GM06990 (cell line): ENCODE measurements around the gene FNDC7.
"Not testable (repeated sequence)": the region's sequence is repeated elsewhere in the genome, so short reads cannot be mapped to it uniquely, and the experiment has no call there.

Experiments used
- DNase-seq: peaks from one replicate; pipeline ENCODE4 v3.0.0-alpha.2; 2011; ENCODE audit not compliant: insufficient read length; ENCODE audit errors: extremely low read depth
- H3K27me3 ChIP-seq: replicated peaks from 2 replicates; pipeline ENCODE4 v1.6.0; 2011; ENCODE audit warnings: low read length; ENCODE audit not compliant: control insufficient read depth, insufficient read depth
- H3K36me3 ChIP-seq: 2 replicates; pipeline ENCODE4 v1.5.1; 2011; ENCODE audit warnings: low read length; ENCODE audit not compliant: control insufficient read depth, insufficient read depth
- H3K4me3 ChIP-seq: replicated peaks from 2 replicates; pipeline ENCODE4 v1.5.1; 2011; ENCODE audit warnings: low read depth, mild to moderate bottlenecking, control low read depth, low read length
- TF ChIP-seq, protein P1 (sequence below): IDR thresholded peaks from 2 replicates; pipeline ENCODE4 v1.5.1; 2011; ENCODE audit warnings: low read length, control low read depth, mild to moderate bottlenecking, inconsistent platforms; ENCODE audit not compliant: insufficient read depth, poor library complexity, severe bottlenecking

Gene FNDC7

DNA sequence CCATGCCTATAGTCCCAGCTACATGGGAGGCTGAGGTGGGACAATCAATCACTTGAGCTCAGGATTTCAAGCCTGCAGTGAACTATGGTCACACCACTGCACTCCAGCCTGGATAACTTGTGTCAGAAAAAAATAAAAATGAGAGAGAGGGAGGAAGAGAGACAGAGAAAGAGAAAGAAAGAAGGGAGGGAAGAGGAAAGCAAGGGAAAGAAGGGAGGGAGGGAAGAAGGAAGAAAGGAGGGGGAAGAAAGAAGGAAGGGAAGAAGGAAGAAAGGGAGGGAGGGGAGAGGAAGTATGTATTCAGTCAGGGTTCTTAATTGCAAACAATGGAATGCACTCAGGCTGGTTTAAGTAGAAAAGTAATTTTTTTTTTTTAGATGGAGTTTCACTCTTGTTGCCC lies 43.9 kb upstream of the FNDC7 start:
- TF ChIP-seq, protein P1, sequence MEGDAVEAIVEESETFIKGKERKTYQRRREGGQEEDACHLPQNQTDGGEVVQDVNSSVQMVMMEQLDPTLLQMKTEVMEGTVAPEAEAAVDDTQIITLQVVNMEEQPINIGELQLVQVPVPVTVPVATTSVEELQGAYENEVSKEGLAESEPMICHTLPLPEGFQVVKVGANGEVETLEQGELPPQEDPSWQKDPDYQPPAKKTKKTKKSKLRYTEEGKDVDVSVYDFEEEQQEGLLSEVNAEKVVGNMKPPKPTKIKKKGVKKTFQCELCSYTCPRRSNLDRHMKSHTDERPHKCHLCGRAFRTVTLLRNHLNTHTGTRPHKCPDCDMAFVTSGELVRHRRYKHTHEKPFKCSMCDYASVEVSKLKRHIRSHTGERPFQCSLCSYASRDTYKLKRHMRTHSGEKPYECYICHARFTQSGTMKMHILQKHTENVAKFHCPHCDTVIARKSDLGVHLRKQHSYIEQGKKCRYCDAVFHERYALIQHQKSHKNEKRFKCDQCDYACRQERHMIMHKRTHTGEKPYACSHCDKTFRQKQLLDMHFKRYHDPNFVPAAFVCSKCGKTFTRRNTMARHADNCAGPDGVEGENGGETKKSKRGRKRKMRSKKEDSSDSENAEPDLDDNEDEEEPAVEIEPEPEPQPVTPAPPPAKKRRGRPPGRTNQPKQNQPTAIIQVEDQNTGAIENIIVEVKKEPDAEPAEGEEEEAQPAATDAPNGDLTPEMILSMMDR = no peak
- no peaks in the 10 kb centered on the region for H3K36me3 ChIP-seq
- no peaks in the 10 kb centered on the region for H3K27me3 ChIP-seq
- H3K4me3 ChIP-seq = no peak overlapping the region
- DNase-seq = no peak

GRCh38 chr1:108669679-108670078 lies 43.0 kb upstream of the FNDC7 start:
- no peaks in the 10 kb centered on the region for H3K27me3 ChIP-seq
- TF ChIP-seq, protein P1 = no peak
- no peak overlapping the region for H3K4me3 ChIP-seq
- H3K36me3 ChIP-seq = no peaks in the 10 kb centered on the region
- no peak for DNase-seq

GRCh38 chr1:108670131-108670773 lies 42.5 kb upstream of the FNDC7 start:
- H3K36me3 ChIP-seq = no peaks in the 10 kb centered on the region
- H3K4me3 ChIP-seq = no peak overlapping the region
- no peak for DNase-seq
- TF ChIP-seq, protein P1 = no peak
- H3K27me3 ChIP-seq = no peaks in the 10 kb centered on the region

DNA sequence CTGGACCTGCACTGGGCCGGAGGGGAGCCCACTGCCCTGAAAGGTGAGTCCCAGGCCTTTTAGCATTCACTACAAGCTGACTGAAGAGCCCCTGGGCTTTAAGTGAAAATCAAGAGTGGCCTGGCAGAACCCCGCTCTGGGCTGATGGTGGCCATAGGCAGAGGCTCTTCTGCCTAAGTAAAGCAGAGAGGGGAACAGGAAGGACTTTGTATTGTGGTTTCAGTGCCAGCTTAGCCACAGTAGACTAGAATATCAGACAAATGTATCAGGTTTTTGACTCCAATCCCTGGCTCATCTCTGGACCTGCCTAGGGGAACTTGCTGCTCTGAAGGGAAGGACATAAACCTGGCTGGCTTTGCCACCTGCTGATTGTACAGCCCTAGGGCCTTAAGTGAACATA lies 41.6 kb upstream of the FNDC7 start:
- Histone ChIP-seq H3K4me3 (no peak overlapping the region), H3K27me3 (no peaks in the 10 kb centered on the region), H3K36me3 (no peaks in the 10 kb centered on the region)
- DNase-seq = no peak
- TF ChIP-seq, protein P1 = no peak

- DNase-seq = no peak
- TF ChIP-seq, protein P1 = no peak
- no peaks in the 10 kb centered on the region for H3K27me3 ChIP-seq
- no peak overlapping the region for H3K4me3 ChIP-seq
- no peaks in the 10 kb centered on the region for H3K36me3 ChIP-seq
These were observed 34.0 kb upstream of the FNDC7 start for GRCh38 chr1:108678706-108679105.

DNA sequence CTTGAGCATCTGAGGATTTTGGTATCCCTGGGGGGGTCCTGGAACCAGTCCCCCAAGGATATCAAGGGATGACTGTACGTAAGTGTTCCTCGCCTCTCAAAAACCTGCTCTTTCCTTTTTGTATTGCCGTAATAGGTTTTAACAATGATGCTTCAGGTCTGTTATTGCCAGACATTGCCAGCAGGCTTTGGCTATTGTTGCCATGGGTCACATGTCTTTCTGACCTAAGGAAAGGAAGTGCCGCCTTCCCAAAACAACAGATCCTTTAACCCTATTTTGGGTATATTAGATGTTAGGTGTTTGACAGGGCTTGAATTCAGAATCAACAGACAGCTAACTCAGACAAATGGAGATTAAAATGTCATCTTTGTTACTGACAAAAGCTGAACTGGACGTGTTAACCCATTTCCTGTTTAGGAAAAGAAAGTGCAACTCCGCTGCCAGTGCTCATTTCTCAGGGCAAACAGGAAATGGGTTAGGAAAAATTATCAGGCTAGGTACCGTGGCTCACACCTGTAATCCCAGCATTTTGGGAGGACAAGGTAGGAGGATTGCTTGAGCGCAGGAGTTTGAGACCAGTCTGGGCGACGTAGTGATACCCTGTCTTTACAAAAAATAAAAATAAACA lies 33.0 kb upstream of the FNDC7 start:
- H3K4me3 ChIP-seq = no peak overlapping the region
- no peaks in the 10 kb centered on the region for H3K27me3 ChIP-seq
- TF ChIP-seq, protein P1 = no peak
- peak; percentile 17 for DNase-seq
- no peaks in the 10 kb centered on the region for H3K36me3 ChIP-seq

- DNase-seq, H3K4me3 ChIP-seq, H3K36me3 ChIP-seq, H3K27me3 ChIP-seq: not testable (repeated sequence)
These were observed 31.0 kb upstream of the FNDC7 start for GRCh38 chr1:108681701-108682100.
